GM21390 (cell line): ENCODE results near the gene GPRIN2.
A peak's percentile ranks its signal among the peaks of the same experiment; 100 is the strongest.
"Not testable (repeated sequence)": the region's sequence is repeated elsewhere in the genome, so short reads cannot be mapped to it uniquely, and the experiment has no call there.

Experiments
- ATAC-seq: cut with Tn5 transposase; IDR thresholded peaks from one replicate; pipeline ENCODE4 v1.9.1; 2021; ENCODE audit not compliant: unreplicated experiment

GPRIN2 gene

DNA sequence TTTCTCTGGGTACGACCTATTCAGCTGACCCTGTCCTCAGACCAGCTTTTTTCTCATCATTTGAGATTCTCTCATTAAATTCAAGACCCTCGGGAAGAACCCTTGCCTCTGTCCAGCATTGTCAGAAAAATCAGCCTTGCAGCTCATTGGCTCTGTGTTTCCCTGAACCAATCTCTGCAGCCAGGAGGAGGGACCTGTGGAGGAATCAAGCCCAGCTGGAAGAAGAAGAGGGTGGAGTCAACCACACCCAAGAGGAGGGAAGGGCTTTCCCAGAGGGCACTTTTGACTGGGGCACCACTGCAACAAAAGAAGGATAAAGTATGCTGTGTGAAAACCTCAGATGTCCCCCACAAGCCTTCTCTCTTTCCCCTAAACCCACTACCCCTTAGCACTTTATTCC is 14.2 kb upstream of the GPRIN2 start:
- not testable (repeated sequence) for ATAC-seq

DNA sequence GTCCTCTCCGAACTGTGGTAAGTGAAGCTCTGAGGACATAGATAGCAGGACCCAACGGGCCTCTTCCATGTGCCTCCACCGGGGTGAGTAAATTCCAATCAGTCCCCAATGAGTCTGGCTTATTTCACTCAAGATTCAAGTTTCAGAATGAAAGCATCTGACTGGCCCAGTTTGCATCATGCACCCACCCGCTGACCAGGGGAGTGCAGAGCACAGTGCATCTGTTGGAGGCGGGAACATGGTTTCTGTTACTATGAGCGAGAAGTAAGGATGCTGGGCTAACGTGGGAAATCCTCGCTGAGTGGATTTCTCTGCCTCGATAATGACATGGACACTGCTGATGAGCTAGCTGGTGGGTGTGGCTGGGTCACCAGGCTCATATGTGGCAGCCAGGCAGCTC is 10.7 kb upstream of the GPRIN2 start:
- not testable (repeated sequence) for ATAC-seq

DNA sequence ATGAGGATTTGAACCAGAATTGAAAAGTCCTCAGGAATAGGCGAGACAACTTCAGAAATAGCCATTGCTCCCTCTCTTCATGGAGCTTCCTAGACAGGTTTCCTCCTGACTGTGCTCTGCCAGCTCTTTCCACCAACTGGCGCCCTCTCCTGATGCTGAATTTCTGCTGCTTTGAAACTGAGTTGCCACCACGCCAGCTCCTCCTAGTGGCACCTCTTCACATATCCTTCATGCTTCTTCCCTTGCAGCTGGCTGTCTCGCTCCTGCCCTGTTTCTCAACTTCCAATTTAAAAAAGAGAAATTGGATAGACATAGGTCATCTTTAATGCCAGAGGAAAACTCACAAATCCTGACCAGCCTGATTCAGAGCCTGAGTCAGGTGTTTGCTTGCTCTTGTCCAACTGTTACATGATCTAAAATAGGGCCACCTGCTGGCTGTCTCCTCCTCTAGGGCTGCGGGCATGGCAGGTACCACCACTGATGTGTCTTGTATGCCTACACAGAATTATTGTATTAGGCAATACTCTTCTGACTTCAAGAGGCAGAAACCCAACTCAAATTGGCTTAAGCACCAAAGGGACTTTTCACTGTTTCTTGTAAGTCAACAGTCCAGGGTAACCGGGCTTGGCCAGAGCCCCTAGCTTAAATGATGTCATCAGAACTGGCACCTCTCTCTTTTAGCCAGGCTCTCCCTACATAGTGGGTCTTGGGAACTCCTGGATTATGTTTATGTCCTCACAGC is 9.3 kb upstream of the GPRIN2 start:
- peak; percentile 73 for ATAC-seq

DNA sequence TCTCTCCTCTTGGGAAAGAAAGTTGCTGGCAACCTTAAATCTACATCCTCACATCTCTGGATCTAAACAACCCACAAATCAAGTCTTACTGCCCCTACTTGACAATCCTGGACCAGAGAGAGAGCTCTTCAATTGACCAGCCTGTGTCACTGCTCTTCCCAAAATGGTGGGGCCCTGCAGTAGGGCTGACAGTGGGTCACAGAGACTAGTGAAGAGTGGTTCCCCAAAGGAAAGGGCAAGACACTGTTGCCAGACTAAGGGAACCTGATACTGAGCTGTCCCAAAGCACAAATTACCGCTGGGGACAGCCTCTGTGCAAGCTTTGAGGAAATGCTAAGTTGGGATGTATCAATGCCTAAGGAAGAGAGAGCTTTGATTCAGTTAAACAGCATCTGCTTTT is 4.5 kb upstream of the GPRIN2 start:
- ATAC-seq = no peak

DNA sequence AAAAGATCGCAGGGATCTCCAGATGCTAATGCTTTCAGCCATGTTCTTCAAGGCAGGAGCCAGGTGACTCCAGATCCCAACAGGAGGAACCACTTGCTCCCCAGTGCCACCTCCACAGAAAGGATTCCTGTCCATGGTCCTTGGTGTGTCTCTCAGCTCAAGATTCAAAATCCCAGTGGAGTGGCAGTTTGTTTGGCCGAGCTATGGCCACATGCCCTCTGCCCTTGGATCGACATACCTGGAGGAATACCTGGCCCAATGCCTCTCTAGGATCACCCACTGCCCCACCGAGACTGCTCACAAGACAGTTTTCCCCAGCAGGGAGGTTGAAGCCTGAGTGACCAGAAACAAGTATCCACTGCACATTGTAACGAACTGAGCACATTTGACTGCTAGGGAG is 3.9 kb upstream of the GPRIN2 start:
- no peak for ATAC-seq

DNA sequence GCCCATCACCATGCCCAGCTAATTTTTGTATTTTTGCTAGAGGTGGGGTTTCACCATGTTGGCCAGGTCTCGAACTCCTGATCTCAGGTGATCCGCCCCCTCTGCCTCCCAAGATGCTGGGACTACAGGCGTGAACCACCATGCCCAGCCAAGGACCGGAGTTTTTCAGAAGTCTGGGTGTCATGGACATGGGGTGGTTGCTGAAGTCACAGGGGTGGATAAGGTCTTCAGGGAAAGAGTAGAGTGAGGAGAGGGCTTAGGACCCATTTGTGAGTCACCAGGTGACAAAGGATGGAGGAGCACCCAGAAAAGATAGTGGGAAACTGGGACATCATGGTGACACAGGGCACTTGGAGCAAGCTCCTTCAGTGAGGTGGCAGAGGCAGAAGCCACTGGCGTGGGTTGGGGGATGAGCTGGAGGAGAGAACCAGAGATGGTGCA is 2.8 kb upstream of the GPRIN2 start:
- no peak for ATAC-seq

DNA sequence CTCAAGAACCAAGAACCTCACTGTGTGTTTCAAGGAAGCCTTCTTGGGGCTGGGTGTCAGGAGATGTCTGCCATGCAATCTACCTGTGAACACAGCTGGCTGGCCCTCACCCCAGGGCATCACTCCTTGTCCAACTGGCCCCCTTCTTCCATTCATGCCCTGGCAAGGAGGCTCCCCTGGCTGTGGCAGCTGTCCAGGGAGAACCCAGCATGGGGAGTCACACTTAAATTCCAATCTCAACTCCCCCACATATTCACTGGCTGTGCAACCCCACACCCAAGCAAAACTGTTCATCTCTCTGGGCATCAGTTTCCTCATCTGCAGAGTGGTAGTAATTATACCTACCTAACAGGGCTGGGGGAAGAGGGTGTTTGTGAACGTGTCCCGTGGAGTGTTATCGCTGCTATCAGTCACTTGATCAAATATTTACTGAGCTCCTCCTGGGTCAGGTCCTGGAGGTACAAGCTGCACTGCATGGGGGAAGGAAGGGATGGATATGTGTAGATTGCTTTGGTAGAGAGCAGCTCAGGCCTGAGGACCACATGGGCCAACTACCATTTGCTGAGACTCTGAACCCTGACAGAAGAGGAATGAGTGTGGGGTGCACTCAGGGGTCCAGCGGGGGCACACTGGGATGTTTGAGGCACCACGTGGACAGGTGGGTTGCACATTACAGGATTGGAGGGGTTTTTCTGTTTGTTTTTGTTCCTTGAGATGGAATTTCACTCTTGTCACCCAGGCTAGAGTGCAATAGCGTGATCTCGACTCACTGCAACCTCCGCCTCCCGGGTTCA is 2.1 kb upstream of the GPRIN2 start:
- no peak for ATAC-seq

DNA sequence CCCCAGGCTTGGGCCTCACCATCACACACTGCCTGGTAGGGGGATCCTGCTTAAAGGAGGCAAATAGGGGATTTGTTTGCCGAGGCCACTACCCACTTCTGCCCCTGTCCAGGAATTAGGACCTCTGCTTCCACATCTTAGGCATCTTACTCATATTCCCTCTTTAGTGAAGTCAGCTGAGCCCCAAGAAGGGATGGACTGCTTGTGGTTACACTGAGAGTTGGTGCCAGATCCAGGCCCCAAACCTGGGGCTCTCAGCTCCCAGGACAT is 1.6 kb upstream of the GPRIN2 start:
- no peak for ATAC-seq

DNA sequence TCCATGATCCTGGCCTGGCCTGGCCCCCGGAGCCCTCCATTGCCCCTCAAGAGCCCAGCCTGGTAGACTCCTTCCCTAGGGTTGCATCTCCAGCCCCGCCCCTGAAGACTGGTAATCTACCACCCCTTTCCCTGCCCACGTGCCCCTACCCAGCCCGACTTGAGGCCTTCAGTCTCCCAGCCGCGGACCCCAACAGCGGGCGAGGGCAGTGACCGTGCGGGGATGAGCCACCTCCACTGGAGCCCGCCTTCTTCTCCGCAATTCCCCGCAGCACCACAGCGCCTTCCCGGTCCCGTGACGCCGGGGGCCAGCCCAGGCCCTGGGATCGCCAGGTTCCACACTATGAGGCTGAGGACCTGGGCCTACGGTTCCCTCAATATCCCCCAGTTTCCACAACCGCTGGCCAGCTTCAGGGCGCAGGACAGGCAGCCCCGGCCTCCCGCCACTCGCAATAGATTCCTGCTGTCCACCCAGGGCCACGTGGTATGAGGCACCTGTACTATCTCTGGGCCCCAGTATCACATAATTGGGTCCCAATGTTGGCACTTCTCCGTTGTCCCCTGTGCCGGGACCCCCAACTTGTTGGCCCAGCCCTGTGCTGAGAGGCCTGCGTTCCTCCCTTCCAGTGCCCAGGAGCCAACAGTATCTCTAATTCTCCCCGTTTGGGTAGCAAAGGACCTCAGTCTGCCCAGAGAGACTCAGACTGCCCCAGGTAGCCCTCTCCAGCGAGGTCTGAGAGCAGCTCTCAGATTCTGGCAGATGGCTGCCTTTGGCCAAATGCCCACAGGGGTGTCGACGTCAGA is 1.1 kb upstream of the GPRIN2 start:
- ATAC-seq = no peak

DNA sequence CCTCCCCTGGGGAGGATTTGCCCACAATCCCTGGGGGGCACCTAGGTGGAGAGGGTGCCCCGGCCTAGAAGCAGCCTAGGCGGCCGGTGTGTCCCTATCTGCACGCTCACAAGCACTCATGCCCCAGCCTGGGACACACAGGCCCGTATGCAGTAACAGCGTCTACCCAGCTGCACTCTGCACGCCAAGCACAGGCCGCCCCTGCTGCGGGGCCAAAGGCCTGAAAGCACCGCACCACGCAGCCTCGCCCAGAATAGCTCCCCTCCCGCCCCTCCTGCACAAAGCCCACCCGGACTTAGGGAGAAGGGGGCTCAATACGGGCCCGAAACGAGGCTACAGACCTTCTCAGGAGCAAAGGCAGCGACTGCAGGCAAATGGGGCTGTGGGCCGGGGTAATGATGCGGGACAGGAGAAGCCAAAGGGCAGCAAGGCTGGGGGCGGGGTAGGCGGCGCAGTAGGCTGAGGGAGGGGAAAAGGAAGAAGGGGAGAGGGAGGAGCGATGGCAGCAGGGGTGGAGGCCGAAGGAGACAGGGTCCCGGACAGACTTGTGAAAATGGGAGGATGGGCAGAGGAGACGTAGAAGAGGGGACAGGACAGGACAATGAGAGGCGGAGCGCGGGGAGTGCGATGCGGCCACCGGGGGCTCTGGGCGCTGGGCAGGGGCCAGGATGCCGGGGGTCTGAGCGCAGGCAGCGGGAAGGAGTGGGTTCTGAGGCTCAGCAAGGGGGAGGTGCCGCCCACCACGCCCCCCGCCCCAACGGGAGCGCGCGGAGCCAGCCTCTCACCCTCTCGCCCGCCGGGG is 544 bp downstream of the GPRIN2 start:
- no peak for ATAC-seq

DNA sequence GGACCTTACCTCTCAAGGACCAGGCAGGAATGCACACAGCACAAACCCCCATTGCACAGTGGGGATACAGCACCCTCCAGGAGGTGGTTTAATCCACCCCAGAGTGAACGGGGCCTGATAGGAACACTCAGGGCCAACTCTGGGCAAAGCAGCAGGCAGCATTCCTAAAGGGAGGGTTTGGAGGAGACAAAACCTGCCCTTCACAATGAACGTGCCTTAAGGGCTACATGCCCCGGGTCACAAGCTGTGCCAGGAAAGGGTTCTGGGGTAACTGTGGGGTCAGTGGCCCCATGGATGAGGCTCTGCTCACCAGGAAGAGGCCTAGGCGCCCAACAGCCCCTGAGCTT is 1.1 kb downstream of the GPRIN2 start:
- no peak for ATAC-seq

DNA sequence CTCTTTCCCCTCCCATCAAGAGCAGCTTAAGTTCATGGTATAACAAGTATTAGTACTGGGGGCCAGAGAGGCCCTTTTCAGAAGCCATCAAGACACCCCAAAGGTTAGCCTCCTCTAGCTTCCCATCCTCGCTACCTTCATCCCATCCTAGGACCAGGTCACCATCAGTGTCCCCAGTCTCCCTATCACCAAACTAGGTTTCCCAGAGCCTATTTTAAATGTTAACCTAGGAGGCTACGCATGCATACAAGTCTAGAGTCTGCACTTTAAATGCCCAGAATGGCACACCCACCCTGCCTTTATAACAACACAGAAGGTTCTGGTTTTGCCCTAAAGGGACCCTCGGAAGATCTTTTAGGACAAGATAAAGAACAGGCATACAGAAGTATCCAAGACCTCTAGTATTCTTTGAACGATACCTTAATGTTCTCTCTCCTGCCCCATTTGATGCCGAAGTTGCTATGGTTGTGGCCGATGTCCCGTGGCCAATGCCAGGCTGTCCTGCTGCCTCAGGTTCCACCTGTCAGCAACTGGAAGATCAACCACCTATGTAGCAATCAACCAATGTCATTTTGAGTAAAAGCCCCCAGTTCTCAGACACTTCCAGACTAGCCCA is 2.2 kb downstream of the GPRIN2 start:
- ATAC-seq = no peak

DNA sequence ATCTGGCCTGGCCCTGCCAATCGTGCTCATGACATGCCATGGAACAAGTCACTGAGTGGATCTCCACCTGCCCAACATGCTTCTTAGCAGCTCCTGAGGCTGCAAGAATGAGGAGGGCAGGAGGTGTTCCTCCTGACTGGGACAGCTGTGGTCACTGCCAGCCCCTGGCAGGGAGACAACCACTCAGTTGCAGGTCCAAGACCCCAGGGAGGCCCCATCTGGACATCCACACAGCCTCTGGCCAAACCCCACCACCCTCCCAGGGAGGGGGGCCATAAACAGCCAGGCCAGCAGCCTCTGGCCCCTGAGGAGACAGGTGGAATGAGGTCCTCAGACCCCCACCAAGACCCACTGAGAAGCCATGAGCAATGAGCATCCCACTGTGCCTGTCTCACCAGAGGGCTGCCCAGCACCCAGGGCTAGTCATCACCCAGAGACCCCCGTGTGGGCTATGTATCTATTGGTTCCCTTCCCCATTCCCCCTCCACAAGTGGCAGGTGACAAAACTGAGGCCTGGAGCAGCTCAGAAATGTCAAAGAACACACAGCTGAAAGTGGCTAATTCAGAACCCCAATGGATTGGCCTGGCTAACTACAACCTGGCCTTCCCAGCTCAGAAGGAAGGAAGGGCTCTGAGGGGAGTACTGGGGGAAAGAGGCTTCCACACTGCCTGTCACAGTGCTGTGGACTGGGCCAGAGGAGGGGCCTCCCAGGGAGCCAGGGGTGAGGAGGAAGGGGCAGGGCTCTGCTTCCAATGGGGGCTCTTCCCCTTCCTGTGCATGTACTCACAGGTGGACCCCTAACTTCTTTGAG is 3.0 kb downstream of the GPRIN2 start:
- no peak for ATAC-seq

DNA sequence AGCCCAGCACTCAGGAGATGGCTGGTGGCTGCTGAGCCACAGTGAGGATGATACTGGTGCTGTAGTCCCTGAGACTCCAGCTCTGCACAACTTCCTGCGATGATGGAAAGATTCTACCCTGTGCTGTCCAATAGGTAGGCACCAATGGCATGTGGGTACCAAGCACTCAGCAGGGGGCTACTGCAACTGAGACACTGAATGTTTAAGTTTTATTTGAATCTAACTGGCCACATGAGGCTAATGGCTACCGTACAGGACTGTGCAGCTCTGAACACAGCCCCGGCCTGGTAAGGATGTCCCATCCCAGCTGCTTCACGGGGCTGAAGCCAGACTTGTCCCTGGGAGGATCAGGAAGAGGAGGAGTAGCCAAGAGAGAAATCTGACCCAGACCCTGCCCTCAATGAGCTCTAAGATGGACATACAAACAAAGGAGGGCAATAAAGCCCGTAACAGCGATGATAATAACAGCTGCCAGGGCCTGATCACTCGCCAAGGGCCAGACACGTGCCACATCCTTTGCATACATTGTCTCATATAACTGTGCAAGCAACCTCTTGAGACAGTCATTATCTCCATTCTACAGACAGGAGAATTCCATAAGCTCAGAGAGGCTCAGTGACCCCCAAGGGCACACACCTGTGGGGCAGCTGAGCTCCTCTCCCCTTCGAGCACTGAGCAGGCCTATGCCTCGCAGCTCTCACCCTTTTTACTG is 3.8 kb downstream of the GPRIN2 start:
- ATAC-seq = no peak

DNA sequence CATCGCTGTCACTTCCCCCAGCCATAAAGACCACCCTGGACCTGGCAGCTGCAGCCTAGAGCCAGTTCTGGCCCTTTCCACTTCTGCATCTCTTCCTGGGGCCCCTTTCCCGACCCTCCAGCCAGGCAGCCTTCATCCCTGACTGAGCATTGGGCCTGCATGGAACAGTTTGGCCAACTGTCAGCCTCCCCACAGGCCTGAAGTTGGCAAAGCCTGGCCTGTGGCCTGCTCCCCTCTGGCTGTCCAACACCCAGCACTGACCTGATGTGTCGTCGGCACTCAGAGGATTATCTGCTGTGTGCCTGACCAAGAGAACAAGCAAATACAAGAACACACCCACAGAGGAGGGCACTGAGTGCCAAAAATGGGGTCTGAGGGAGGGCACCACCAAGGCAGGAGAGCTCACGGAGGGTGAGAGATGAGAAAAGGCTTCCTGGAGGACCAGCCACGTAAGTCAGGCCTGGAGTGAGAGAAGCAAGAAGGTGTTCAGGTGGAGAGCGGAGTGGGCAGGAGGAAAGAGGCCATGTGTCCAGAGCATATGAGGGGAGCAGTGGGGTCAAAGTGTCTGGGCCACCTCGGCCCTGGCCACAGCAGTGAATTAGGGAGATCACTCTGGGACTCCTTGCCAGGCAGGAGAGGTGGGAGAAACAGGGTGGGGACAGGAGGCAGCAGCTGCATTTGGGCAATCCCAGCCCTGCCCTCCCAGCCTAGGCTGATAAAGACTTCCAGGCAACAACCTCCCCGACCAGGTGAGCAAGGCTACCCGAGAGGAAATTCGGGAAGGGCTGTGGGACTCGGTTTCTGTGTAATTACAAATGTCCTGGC is 4.5 kb downstream of the GPRIN2 start:
- ATAC-seq = no peak

DNA sequence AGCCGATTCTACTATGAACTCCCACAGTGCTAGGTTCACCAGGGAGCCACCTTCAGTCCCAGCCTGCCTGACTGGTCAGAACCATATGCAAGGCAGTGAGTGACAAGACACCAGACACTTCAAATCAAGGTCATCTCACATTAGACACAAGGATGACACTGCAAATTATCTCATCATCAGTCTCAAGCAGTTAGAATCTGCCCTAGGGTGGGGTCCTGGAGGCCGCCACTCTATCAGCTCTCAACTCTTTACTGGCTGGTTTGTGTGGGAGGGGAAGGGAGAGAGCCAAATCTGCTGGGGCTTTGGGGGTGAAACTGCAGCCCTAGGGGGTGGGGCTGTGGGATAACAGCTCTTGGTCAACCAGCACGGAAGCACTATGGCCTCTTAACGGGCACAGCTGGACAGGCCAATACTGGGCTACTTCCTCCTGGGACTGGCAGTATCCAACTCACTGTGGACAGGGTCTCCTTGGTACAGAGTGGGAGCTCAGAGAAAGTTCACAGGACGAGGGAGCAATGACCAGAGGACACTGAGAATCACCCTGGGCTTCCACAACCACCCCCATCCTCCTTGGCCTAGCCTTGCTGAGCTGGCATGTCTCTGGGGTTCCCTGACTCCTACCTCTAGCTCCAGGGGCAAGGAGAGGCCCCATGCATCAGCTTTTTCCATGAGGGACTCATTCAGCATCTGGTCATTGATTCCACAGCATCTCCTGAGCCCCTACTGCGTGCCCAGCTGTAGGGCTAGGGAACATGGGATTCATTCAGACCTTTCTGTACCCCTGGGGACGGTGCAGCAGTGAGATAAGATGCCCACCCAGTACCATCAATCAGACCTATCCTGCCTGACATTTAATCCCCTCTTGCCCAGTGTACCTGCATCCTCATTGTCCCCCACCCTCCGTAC is 5.4 kb downstream of the GPRIN2 start:
- ATAC-seq = no peak

DNA sequence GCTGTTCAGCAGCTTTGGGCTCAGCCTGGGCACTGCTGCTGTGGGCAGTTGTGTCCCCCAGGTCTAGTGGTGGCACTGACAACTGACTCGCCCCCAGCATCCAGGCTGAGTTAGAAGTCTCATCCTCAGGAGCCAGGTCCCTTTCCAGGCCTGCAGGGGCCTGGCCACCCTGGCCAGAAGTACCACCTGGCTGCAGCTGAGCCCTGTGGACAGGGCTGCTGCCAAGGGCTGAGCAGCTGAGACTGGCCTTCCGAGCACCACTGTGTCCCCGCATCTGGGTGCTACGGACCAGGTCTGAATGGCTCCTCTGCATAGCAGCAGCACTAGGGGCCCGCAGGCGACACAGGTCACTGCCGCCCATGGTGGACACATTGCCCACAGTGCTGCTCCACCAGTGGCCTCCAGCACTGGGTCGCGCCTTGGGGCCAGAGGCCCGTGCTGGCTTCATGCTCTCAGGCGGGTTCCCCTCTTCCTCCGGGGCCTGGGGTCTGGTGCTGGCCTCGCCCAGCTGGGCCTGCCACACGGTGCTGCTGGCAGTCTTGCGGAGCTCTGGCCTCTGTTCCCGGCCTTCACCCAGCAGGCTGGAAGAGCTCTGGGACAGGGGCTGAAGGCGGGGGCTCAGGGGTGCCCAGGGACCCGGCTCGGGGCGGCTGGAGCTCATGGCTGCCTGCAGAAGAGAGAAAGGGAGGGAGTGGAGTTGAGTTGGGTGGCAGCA is 6.2 kb downstream of the GPRIN2 start:
- no peak for ATAC-seq
